ENCODE results near the gene RNFT2.

RNFT2 gene

GRCh38 chr12:116719731-116720528, 18.2 kb upstream of the RNFT2 start:
- H3K4me3 ChIP-seq (ENCODE audit: low read depth, low read length) = no peak overlapping the region
- H3K27ac ChIP-seq (ENCODE audit: extremely low read depth, low read depth, low read length) = peak overlapping the region; percentile 85
- POLR2A ChIA-PET = interaction anchor here (1.2 kb wide), 1 partner anchor 11 kb away, joined by 3 read pairs; no protein-coding TSS in a partner anchor
- no peaks in the 10 kb centered on the region for H3K9me3 ChIP-seq (ENCODE audit: control insufficient read depth, insufficient read depth, low read depth, low read length)
- CTCF ChIA-PET = interaction anchor here (1.2 to 2.5 kb wide), 2 partner anchors 11 to 17 kb away, joined by 5 to 16 read pairs; no protein-coding TSS in a partner anchor
- peaks cover 34% of the 10 kb centered on the region for H3K4me1 ChIP-seq (ENCODE audit: control insufficient read depth, insufficient read depth, low read length)
- peaks cover 0 to 18% of the 10 kb centered on the region in 2 experiments; a peak in 1 of 3 replicates for H3K36me3 ChIP-seq (ENCODE audit: control insufficient read depth in 2 of 2, insufficient read depth in 1 of 2, low read length in 2 of 2)
- no peak for TF ChIP-seq ZNF37A (tag by site-specific recombination; IDR thresholded peaks at IDR 0.05)
- 0 out of 2 replicates have a peak, but pooled peaks have one; percentile 5 for TF ChIP-seq ZNF335 (tag by site-specific recombination; conservative IDR thresholded peaks at IDR 0.05)
- TF ChIP-seq ZNF600 (tag by site-specific recombination; IDR thresholded peaks at IDR 0.05) = peak; percentile 79
- TF ChIP-seq ZNF280C (tag by site-specific recombination; IDR thresholded peaks at IDR 0.05) = no peak
- peak; percentile 91 for TF ChIP-seq ZNF449 (tag by site-specific recombination; IDR thresholded peaks at IDR 0.05)
- no peak for TF ChIP-seq ZNF580 (tag by site-specific recombination; IDR thresholded peaks at IDR 0.05)
- no peak for TF ChIP-seq ZNF513 (tag by site-specific recombination; IDR thresholded peaks at IDR 0.05)
- no peak for TF ChIP-seq ZNF549 (tag by site-specific recombination; IDR thresholded peaks at IDR 0.05)
- TF ChIP-seq ZNF629 (tag by site-specific recombination; IDR thresholded peaks at IDR 0.05) = no peak
- no peak for TF ChIP-seq KLF16 (tag by site-specific recombination; IDR thresholded peaks at IDR 0.05)
- TF ChIP-seq SCRT1 (tag by site-specific recombination; IDR thresholded peaks at IDR 0.05; ENCODE audit: borderline replicate concordance) = no peak
- TF ChIP-seq ZBTB8A (tag by site-specific recombination; IDR thresholded peaks at IDR 0.05) = no peak
- no peak for TF ChIP-seq ZNF341 (tag by site-specific recombination; IDR thresholded peaks at IDR 0.05; ENCODE audit: low read depth)
- no peak for TF ChIP-seq IKZF3 (tag by site-specific recombination; IDR thresholded peaks at IDR 0.05)
- TF ChIP-seq TSHZ1 (tag by site-specific recombination; IDR thresholded peaks at IDR 0.05; ENCODE audit: borderline replicate concordance) = no peak
- TF ChIP-seq REST (tag by site-specific recombination; IDR thresholded peaks at IDR 0.05) = no peak
- no peak for TF ChIP-seq KLF9 (tag by site-specific recombination; IDR thresholded peaks at IDR 0.05; ENCODE audit: low read depth)
- TF ChIP-seq ZNF670 (tag by site-specific recombination; IDR thresholded peaks at IDR 0.05; ENCODE audit: low read depth) = no peak
- no peak for TF ChIP-seq INSM2 (tag by site-specific recombination; IDR thresholded peaks at IDR 0.05)
- no peak for TF ChIP-seq BCL11A (tag by site-specific recombination; IDR thresholded peaks at IDR 0.05; ENCODE audit: low read depth)
- TF ChIP-seq MYNN (tag by site-specific recombination; IDR thresholded peaks at IDR 0.05; ENCODE audit: borderline replicate concordance) = no peak
- TF ChIP-seq ZNF211 (tag by site-specific recombination; IDR thresholded peaks at IDR 0.05; ENCODE audit: low read depth) = no peak
